Measurements from ENCODE around the gene EPB41L3.
"Not testable (repeated sequence)": the region's sequence is repeated elsewhere in the genome, so short reads cannot be mapped to it uniquely, and the experiment has no call there.

Gene EPB41L3

GRCh38 chr18:5503740-5504139 is 40.1 kb downstream of the EPB41L3 start:
- Histone ChIP-seq H3K4me3 (ENCODE audit: low read depth in 1 of 2, low read length in 2 of 2) (no peak overlapping the region), H3K9ac (ENCODE audit: low read depth in 1 of 2, low read length in 2 of 2) (no peak overlapping the region), H3K27me3 (ENCODE audit: control insufficient read depth in 1 of 2, insufficient read depth in 2 of 2, low read length in 2 of 2) (no peaks in the 10 kb centered on the region), H3K36me3 (ENCODE audit: control insufficient read depth in 1 of 2, insufficient read depth in 2 of 2, low read length in 2 of 2) (no peaks in the 10 kb centered on the region), H3K4me1 (ENCODE audit: control insufficient read depth in 1 of 2, insufficient read depth in 2 of 2, low read length in 2 of 2) (no peaks in the 10 kb centered on the region), H3K27ac (ENCODE audit: low read depth, low read length) (no peak overlapping the region), H3K9me3 (ENCODE audit: control insufficient read depth in 1 of 2, low read length in 2 of 2) (no peaks in the 10 kb centered on the region)

DNA sequence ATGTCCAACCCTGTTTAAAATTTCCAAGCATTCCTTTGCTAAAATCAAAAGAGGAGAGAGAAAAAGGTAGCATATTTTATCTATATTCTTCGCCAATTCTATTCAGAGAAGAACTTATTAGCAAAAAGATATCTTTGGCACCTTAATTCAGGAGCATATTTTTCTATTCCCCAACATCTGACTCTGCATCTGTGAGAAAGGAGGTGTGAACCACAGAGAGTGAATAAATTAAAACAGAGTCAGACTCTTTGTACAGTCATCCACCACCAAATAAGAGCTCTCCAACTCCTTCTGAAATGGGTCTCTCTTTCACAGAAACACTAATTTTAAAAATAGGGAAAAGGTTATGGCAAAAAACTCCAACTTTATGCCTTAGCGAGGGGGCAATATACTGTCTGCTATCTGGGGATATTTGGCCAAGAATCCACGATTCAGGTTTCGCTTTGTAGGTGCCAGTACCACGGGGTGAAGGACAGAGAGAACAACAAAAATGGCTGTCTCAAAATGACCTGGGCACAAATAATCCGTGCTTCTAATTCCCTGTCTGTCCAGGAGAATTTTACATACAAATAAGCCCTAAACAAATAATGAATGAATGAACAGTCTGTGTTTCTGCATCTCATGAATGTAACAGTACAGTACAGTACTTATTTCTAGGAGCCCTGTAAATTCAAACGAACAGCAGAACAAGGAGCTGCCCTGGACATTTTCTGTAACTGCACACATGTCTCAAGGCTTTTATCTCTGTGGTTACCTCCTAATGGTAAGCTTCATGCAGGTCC is 43.4 kb downstream of the EPB41L3 start:
- Histone ChIP-seq H3K27ac (ENCODE audit: low read depth, low read length) (no peak overlapping the region), H3K9me3 (ENCODE audit: control insufficient read depth in 1 of 2, low read length in 2 of 2) (no peaks in the 10 kb centered on the region), H3K4me1 (ENCODE audit: control insufficient read depth in 1 of 2, insufficient read depth in 2 of 2, low read length in 2 of 2) (no peaks in the 10 kb centered on the region), H3K27me3 (ENCODE audit: control insufficient read depth in 1 of 2, insufficient read depth in 2 of 2, low read length in 2 of 2) (no peaks in the 10 kb centered on the region), H3K36me3 (ENCODE audit: control insufficient read depth in 1 of 2, insufficient read depth in 2 of 2, low read length in 2 of 2) (peaks cover 0 to 4% of the 10 kb centered on the region in 2 donors), H3K4me3 (ENCODE audit: low read depth in 1 of 2, low read length in 2 of 2) (no peak overlapping the region), H3K9ac (ENCODE audit: low read depth in 1 of 2, low read length in 2 of 2) (no peak overlapping the region)

DNA sequence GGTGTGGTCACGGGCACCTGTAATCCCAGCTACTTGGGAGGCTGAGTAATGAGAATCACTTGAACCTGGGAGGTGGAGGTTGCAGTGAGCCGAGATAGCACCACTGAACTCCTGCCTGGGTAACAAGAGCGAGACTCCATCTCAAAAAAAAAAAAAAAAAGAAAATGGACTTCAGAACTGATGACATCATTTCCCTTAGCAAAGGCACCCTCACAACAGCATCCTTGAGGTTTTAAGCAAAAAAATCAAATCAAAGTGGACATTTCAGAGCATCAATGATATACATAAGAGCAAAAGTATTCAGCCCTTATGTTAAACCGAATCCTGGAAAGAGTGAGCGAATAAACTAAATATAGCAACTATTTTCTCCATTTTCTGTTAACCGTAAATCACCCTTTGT is 45.3 kb downstream of the EPB41L3 start:
- no peaks in the 10 kb centered on the region for H3K4me1 ChIP-seq (ENCODE audit: control insufficient read depth in 1 of 2, insufficient read depth in 2 of 2, low read length in 2 of 2)
- no peak overlapping the region for H3K27ac ChIP-seq (ENCODE audit: low read depth, low read length)
- H3K9me3 ChIP-seq (ENCODE audit: control insufficient read depth in 1 of 2, low read length in 2 of 2), result no peaks in the 10 kb centered on the region
- no peaks in the 10 kb centered on the region for H3K27me3 ChIP-seq (ENCODE audit: control insufficient read depth in 1 of 2, insufficient read depth in 2 of 2, low read length in 2 of 2)
- no peak overlapping the region for H3K4me3 ChIP-seq (ENCODE audit: low read depth in 1 of 2, low read length in 2 of 2)
- H3K9ac ChIP-seq (ENCODE audit: low read depth in 1 of 2, low read length in 2 of 2), result no peak overlapping the region
- H3K36me3 ChIP-seq (ENCODE audit: control insufficient read depth in 1 of 2, insufficient read depth in 2 of 2, low read length in 2 of 2), result peaks cover 0 to 4% of the 10 kb centered on the region in 2 donors

- Histone ChIP-seq H3K36me3 (ENCODE audit: control insufficient read depth in 1 of 2, insufficient read depth in 2 of 2, low read length in 2 of 2) (peaks cover 0 to 4% of the 10 kb centered on the region in 2 donors), H3K4me3 (ENCODE audit: low read depth in 1 of 2, low read length in 2 of 2) (no peak overlapping the region), H3K9ac (ENCODE audit: low read depth in 1 of 2, low read length in 2 of 2) (no peak overlapping the region), H3K27me3 (ENCODE audit: control insufficient read depth in 1 of 2, insufficient read depth in 2 of 2, low read length in 2 of 2) (no peaks in the 10 kb centered on the region), H3K27ac (ENCODE audit: low read depth, low read length) (no peak overlapping the region), H3K9me3 (ENCODE audit: control insufficient read depth in 1 of 2, low read length in 2 of 2) (no peaks in the 10 kb centered on the region), H3K4me1 (ENCODE audit: control insufficient read depth in 1 of 2, insufficient read depth in 2 of 2, low read length in 2 of 2) (no peaks in the 10 kb centered on the region)
Observed at GRCh38 chr18:5496305-5496704, 47.5 kb downstream of the EPB41L3 start.

DNA sequence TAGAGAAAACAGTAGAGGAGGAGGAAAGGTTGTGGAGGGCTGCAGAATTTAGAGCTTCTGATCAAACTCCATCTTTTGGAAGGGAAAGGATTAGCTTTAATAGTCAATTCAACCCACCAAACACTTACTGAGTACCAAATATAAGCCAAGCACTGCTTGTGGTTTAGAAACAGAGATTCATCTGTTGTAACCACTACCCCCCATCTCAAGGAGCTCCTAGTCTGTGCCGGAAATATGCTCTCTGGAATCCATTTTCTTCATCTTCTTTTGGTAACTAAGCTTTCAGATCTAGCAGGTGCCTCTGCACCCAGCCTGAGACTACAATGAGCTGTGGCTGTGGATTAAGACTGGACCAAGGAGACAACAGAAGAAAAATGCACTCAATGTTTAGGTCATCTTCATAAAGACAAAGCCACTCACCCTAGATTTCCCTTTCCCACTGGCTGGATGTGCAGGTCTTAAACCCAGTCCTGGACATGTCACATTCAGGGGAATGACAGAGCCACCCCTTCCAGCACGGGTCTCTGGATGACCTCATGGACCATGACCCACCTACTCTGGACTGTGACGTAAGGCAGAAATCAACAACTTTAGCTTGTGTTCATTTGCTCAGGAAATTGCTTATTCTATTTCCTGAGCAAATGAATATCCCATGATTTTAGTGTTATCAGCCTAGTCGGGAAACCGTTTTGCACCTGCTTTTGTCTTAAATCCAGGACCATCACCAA is 52.9 kb downstream of the EPB41L3 start:
- no peak overlapping the region for H3K9ac ChIP-seq (ENCODE audit: low read depth in 1 of 2, low read length in 2 of 2)
- no peaks in the 10 kb centered on the region for H3K4me1 ChIP-seq (ENCODE audit: control insufficient read depth in 1 of 2, insufficient read depth in 2 of 2, low read length in 2 of 2)
- H3K36me3 ChIP-seq (ENCODE audit: control insufficient read depth in 1 of 2, insufficient read depth in 2 of 2, low read length in 2 of 2), result peaks cover 0 to 3% of the 10 kb centered on the region in 2 donors
- no peak overlapping the region for H3K27ac ChIP-seq (ENCODE audit: low read depth, low read length)
- no peak overlapping the region for H3K4me3 ChIP-seq (ENCODE audit: low read depth in 1 of 2, low read length in 2 of 2)
- H3K27me3 ChIP-seq (ENCODE audit: control insufficient read depth in 1 of 2, insufficient read depth in 2 of 2, low read length in 2 of 2), result no peaks in the 10 kb centered on the region
- H3K9me3 ChIP-seq (ENCODE audit: control insufficient read depth in 1 of 2, low read length in 2 of 2), result no peaks in the 10 kb centered on the region

DNA sequence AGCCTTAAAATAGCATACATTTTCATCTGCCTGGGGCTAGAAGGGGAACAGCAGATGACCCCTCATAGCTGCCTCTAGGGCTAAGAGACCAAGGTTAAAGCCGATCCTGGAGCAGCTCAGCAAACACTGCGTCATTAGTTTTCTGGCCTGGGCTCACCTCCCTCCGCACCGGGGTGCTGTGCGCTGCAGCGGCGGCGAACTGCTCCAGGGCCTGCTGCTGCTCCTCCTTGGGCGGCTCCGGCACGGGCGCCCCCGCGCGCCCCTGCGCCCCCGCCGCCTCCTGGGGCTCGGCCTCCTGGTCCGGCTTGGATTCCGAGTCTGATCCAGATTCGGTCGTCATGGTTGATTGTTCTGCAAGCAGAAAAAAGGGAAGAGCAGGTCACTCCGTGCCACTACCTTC is 55.0 kb downstream of the EPB41L3 start:
- Histone ChIP-seq H3K27ac (ENCODE audit: low read depth, low read length) (no peak overlapping the region), H3K4me1 (ENCODE audit: control insufficient read depth in 1 of 2, insufficient read depth in 2 of 2, low read length in 2 of 2) (no peaks in the 10 kb centered on the region), H3K9me3 (ENCODE audit: control insufficient read depth in 1 of 2, low read length in 2 of 2) (no peaks in the 10 kb centered on the region), H3K36me3 (ENCODE audit: control insufficient read depth in 1 of 2, insufficient read depth in 2 of 2, low read length in 2 of 2) (peaks cover 0 to 3% of the 10 kb centered on the region in 2 donors), H3K9ac (ENCODE audit: low read depth in 1 of 2, low read length in 2 of 2) (no peak overlapping the region), H3K27me3 (ENCODE audit: control insufficient read depth in 1 of 2, insufficient read depth in 2 of 2, low read length in 2 of 2) (no peaks in the 10 kb centered on the region), H3K4me3 (ENCODE audit: low read depth in 1 of 2, low read length in 2 of 2) (no peak overlapping the region)

DNA sequence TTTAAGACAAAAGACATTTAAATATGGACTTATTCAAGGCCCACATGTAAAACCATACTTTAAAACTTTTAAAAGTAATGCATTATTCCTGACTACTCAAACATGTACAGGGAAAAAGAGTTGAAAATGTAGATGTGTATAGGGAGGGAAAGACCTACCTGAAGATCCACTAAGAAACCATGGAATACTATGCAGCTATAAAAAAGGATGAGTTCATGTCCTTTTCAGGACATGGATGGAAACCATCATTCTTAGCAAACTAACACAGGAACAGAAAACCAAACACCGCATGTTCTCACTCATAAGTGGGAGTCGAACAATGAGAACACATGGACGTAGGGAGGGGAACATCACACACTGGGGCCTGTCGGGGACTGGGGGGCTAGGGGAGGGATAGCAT is 55.8 kb downstream of the EPB41L3 start:
- H3K27me3 ChIP-seq (ENCODE audit: control insufficient read depth in 1 of 2, insufficient read depth in 2 of 2, low read length in 2 of 2); H3K4me1 ChIP-seq (ENCODE audit: control insufficient read depth in 1 of 2, insufficient read depth in 2 of 2, low read length in 2 of 2); H3K36me3 ChIP-seq (ENCODE audit: control insufficient read depth in 1 of 2, insufficient read depth in 2 of 2, low read length in 2 of 2); H3K9ac ChIP-seq (ENCODE audit: low read depth in 1 of 2, low read length in 2 of 2); H3K9me3 ChIP-seq (ENCODE audit: control insufficient read depth in 1 of 2, low read length in 2 of 2); H3K27ac ChIP-seq (ENCODE audit: low read depth, low read length); H3K4me3 ChIP-seq (ENCODE audit: low read depth in 1 of 2, low read length in 2 of 2): not testable (repeated sequence)

DNA sequence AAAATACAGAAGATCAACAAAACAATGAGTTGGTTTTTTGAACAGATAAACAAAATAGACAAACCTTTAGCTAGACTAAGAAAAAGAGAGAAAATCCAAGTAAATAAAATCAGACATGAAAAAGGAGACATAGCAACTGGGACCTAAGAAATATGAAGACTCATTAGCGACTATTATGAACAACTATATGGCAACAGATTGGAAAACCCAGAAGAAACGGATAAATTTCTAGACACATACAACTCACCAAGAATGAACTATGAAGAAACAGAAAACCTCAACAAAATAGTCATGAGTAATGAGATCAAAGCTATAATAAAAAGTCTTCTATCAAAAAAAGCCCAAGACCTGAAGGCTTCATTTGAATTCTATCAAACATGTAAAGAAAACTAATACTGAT is 59.3 kb downstream of the EPB41L3 start:
- Histone ChIP-seq H3K9me3 (ENCODE audit: control insufficient read depth in 1 of 2, low read length in 2 of 2) (no peaks in the 10 kb centered on the region), H3K27ac (ENCODE audit: low read depth, low read length) (no peak overlapping the region), H3K27me3 (ENCODE audit: control insufficient read depth in 1 of 2, insufficient read depth in 2 of 2, low read length in 2 of 2) (no peaks in the 10 kb centered on the region), H3K36me3 (ENCODE audit: control insufficient read depth in 1 of 2, insufficient read depth in 2 of 2, low read length in 2 of 2) (peaks cover 0 to 6% of the 10 kb centered on the region in 2 donors), H3K4me1 (ENCODE audit: control insufficient read depth in 1 of 2, insufficient read depth in 2 of 2, low read length in 2 of 2) (no peaks in the 10 kb centered on the region), H3K9ac (ENCODE audit: low read depth in 1 of 2, low read length in 2 of 2) (no peak overlapping the region), H3K4me3 (ENCODE audit: low read depth in 1 of 2, low read length in 2 of 2) (no peak overlapping the region)

DNA sequence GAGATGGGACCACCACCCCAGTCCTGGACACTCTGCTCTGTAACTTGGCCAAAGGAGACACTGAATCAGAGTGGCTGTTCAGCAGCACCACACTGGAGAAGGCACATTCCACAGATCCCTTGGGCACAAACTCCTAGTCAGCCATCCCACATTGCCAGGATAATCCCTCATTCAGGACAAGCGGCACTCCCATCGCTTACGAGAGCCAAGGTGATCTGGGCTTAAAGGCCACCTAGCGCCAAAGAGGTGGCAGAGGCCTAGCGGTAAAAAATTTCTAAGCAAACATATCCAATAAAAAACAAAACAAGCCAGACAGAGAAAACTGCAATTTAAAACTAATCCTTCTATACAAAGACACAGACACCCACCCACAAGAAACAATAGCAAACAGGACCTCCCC is 62.2 kb downstream of the EPB41L3 start:
- peaks cover 8 to 13% of the 10 kb centered on the region in 2 donors for H3K36me3 ChIP-seq (ENCODE audit: control insufficient read depth in 1 of 2, insufficient read depth in 2 of 2, low read length in 2 of 2)
- H3K4me1 ChIP-seq (ENCODE audit: control insufficient read depth in 1 of 2, insufficient read depth in 2 of 2, low read length in 2 of 2), result no peaks in the 10 kb centered on the region
- no peak overlapping the region for H3K4me3 ChIP-seq (ENCODE audit: low read depth in 1 of 2, low read length in 2 of 2)
- H3K9ac ChIP-seq (ENCODE audit: low read depth in 1 of 2, low read length in 2 of 2), result no peak overlapping the region
- no peaks in the 10 kb centered on the region for H3K27me3 ChIP-seq (ENCODE audit: control insufficient read depth in 1 of 2, insufficient read depth in 2 of 2, low read length in 2 of 2)
- H3K27ac ChIP-seq (ENCODE audit: low read depth, low read length), result no peak overlapping the region
- H3K9me3 ChIP-seq (ENCODE audit: control insufficient read depth in 1 of 2, low read length in 2 of 2), result no peaks in the 10 kb centered on the region

GRCh38 chr18:5478261-5478660 is 65.5 kb downstream of the EPB41L3 start:
- Histone ChIP-seq H3K27me3 (ENCODE audit: control insufficient read depth in 1 of 2, insufficient read depth in 2 of 2, low read length in 2 of 2) (no peaks in the 10 kb centered on the region), H3K9ac (ENCODE audit: low read depth in 1 of 2, low read length in 2 of 2) (no peak overlapping the region), H3K4me1 (ENCODE audit: control insufficient read depth in 1 of 2, insufficient read depth in 2 of 2, low read length in 2 of 2) (no peaks in the 10 kb centered on the region), H3K27ac (ENCODE audit: low read depth, low read length) (no peak overlapping the region), H3K9me3 (ENCODE audit: control insufficient read depth in 1 of 2, low read length in 2 of 2) (no peaks in the 10 kb centered on the region), H3K36me3 (ENCODE audit: control insufficient read depth in 1 of 2, insufficient read depth in 2 of 2, low read length in 2 of 2) (peaks cover 8 to 19% of the 10 kb centered on the region in 2 donors), H3K4me3 (ENCODE audit: low read depth in 1 of 2, low read length in 2 of 2) (no peak overlapping the region)

All from duodenal mucosa (tissue), 2 donors.